IMR-90 (cell line): ENCODE measurements around the gene GYPB. TPM values are rescaled to one million over a fixed set of nuclear protein-coding genes. Genes with fewer than 3 reads are reported as not detected.
"Not testable (repeated sequence)": the region's sequence is repeated elsewhere in the genome, so short reads cannot be mapped to it uniquely, and the experiment has no call there.

Experiments
- ATAC-seq: fragments of 200-7000 bp; cut with Tn5 transposase; 2 replicates; pipeline ENCODE4 v1.9.1; 2020; ENCODE audit warnings: low read depth, mild to moderate bottlenecking, moderate library complexity
- BruUV-seq: library from RNA; stranded (reverse); fragments of 400-500 nt; replicated peaks from 2 replicates; lab custom pipeline; 2021; lab: Mats Ljungman, UMichigan
- CTCF ChIA-PET: fragments of 300-600 bp; formaldehyde crosslinking; extraction: SDS; loops from one replicate; lab custom pipeline; 2021; ENCODE audit warnings: antibody characterized with exemption; lab: Yijun Ruan, JAX
- POLR2A ChIA-PET: fragments of 300-600 bp; sonication (Branson Sonifier 250); formaldehyde crosslinking; loops from one replicate; lab custom pipeline; 2022; ENCODE audit warnings: antibody characterized with exemption; ENCODE audit not compliant: unreplicated experiment; lab: Charles Lee
- DNase-seq: peaks from one replicate; pipeline ENCODE4 v3.0.0; 2013
- H2AFZ ChIP-seq: replicated peaks from 2 replicates; pipeline ENCODE3; 2013; ENCODE audit warnings: low read length, mild to moderate bottlenecking; ENCODE audit not compliant: poor library complexity
- H2AK5ac ChIP-seq: 2 replicates; pipeline ENCODE4 v1.6.1; 2013; ENCODE audit warnings: low read depth, low read length, inconsistent platforms
- H2AK9ac ChIP-seq: replicated peaks from 2 replicates; pipeline ENCODE3; 2013; ENCODE audit warnings: mild to moderate bottlenecking, low read depth, low read length, moderate library complexity; ENCODE audit not compliant: poor library complexity
- H2BK120ac ChIP-seq: 2 replicates; pipeline ENCODE4 v1.6.1; 2013; ENCODE audit warnings: low read depth, low read length, inconsistent platforms
- H2BK15ac ChIP-seq: 3 replicates; pipeline ENCODE4 v1.6.1; 2013; ENCODE audit warnings: low read depth, low read length, inconsistent platforms
- H2BK20ac ChIP-seq: 2 replicates; pipeline ENCODE4 v1.6.1; 2013; ENCODE audit warnings: low read depth, mild to moderate bottlenecking, inconsistent platforms, low read length, moderate library complexity
- H2BK5ac ChIP-seq: 2 replicates; pipeline ENCODE4 v1.6.1; 2013; ENCODE audit warnings: mild to moderate bottlenecking, low read depth, low read length, inconsistent platforms; ENCODE audit not compliant: poor library complexity, severe bottlenecking
- H3K14ac ChIP-seq: replicated peaks from 2 replicates; pipeline ENCODE4 v1.6.1; 2013; ENCODE audit warnings: low read depth, low read length, inconsistent platforms
- H3K18ac ChIP-seq: 2 replicates; pipeline ENCODE4 v1.6.1; 2013; ENCODE audit warnings: low read depth, low read length, control low read depth
- H3K23ac ChIP-seq: 2 replicates; pipeline ENCODE4 v1.6.1; 2013; ENCODE audit warnings: low read depth, low read length, inconsistent platforms
- H3K27ac ChIP-seq: 2 replicates; pipeline ENCODE4 v1.5.1; 2013; ENCODE audit warnings: mild to moderate bottlenecking, control low read depth, low read length; ENCODE audit not compliant: insufficient read depth
- H3K27me3 ChIP-seq: 2 replicates; pipeline ENCODE4 v1.6.1; 2013; ENCODE audit warnings: low read length; ENCODE audit not compliant: control insufficient read depth, insufficient read depth
- H3K36me3 ChIP-seq: 2 replicates; pipeline ENCODE4 v1.6.1; 2013; ENCODE audit warnings: low read length, mixed read lengths; ENCODE audit not compliant: control insufficient read depth, insufficient read depth
- H3K4ac ChIP-seq: 2 replicates; pipeline ENCODE4 v1.6.1; 2013; ENCODE audit warnings: low read depth, low read length, inconsistent platforms
- H3K4me1 ChIP-seq: 2 replicates; pipeline ENCODE4 v1.6.1; 2013; ENCODE audit warnings: low read length, mixed read lengths; ENCODE audit not compliant: control insufficient read depth, insufficient read depth
- H3K4me2 ChIP-seq: 2 replicates; pipeline ENCODE4 v1.6.1; 2013; ENCODE audit warnings: low read depth, mild to moderate bottlenecking, control low read depth, low read length, moderate library complexity
- H3K4me3 ChIP-seq: 2 replicates; pipeline ENCODE4 v1.5.1; 2013; ENCODE audit warnings: low read depth, mild to moderate bottlenecking, control low read depth, low read length, moderate library complexity; ENCODE audit not compliant: insufficient read depth
- H3K56ac ChIP-seq: 2 replicates; pipeline ENCODE4 v1.6.1; 2013; ENCODE audit warnings: low read length, inconsistent platforms; ENCODE audit not compliant: insufficient read depth; ENCODE audit errors: extremely low read depth
- H3K79me1 ChIP-seq, 2 experiments: 2 replicates each; pipeline ENCODE4 v1.6.1; 2013; ENCODE audit warnings: low read length in 2 of 2, inconsistent platforms in 1 of 2, low read depth in 1 of 2
- H3K9ac ChIP-seq: 2 replicates; pipeline ENCODE4 v1.6.1; 2013; ENCODE audit warnings: low read depth, low read length, control low read depth
- H3K9me1 ChIP-seq: 2 replicates; pipeline ENCODE4 v1.6.1; 2013; ENCODE audit warnings: low read length, inconsistent platforms; ENCODE audit not compliant: insufficient read depth
- H3K9me3 ChIP-seq: 2 replicates; pipeline ENCODE4 v1.6.1; 2013; ENCODE audit warnings: low read length; ENCODE audit not compliant: control insufficient read depth, insufficient read depth
- H4K20me1 ChIP-seq: 2 replicates; pipeline ENCODE4 v1.6.1; 2013; ENCODE audit warnings: low read length, inconsistent platforms; ENCODE audit not compliant: insufficient read depth
- H4K5ac ChIP-seq: 2 replicates; pipeline ENCODE4 v1.6.1; 2013; ENCODE audit warnings: mild to moderate bottlenecking, low read depth, low read length, control low read depth
- H4K8ac ChIP-seq, 2 experiments: 2 replicates each; pipeline ENCODE4 v1.6.1; 2013; ENCODE audit warnings: low read depth in 2 of 2, low read length in 2 of 2, control low read depth in 1 of 2, inconsistent platforms in 1 of 2
- H4K91ac ChIP-seq: 2 replicates; pipeline ENCODE4 v1.6.1; 2013; ENCODE audit warnings: low read depth, low read length, inconsistent platforms; ENCODE audit not compliant: insufficient read depth
- WGBS, 2 experiments: methylation state at CpG; one replicate each; pipeline versions ENCODE4 v1.1.5 to v1.1.7; 2013; ENCODE audit warnings: missing lambda C conversion rate in 2 of 2; ENCODE audit not compliant: insufficient read length in 1 of 2; ENCODE audit errors: extremely low coverage in 2 of 2; 5-methylcytosine and 5-hydroxymethylcytosine counted together
- dilution Hi-C: fragments of 300-500 bp; cut with HindIII; formaldehyde crosslinking; loops from one replicate; pipeline ENCODE4 v1.14.3; 2018; ENCODE audit warnings: low sequenced_read_pairs; ENCODE audit not compliant: unreplicated experiment
- in situ Hi-C: fragments of 300-500 bp; cut with MboI; formaldehyde crosslinking; loops from 3 replicates; pipeline ENCODE4 v1.14.3; 2019; ENCODE audit warnings: low sequenced_read_pairs, inconsistent platforms, mixed read lengths
- intact Hi-C: fragments of 100-400 bp; cut with micrococcal nuclease; formaldehyde crosslinking; loops from 2 replicates; pipeline ENCODE4 v1.10.0; 2022
- polyA plus RNA-seq, 3 experiments: library from polyadenylated mRNA; depleted of rRNA; stranded (reverse); fragments of >200 nt; gene quantifications; 2 replicates each; pipeline ENCODE4 v1.2.3, GENCODE V29; 2012; ENCODE audit warnings: low replicate concordance in 1 of 3
- total RNA-seq: library from RNA; depleted of rRNA; stranded (reverse); fragments of >200 nt; gene quantifications from 2 replicates; pipeline ENCODE4 v1.2.3, GENCODE V29; 2012

Gene GYPB
- total and polyA plus RNA-seq, 2 of the 4 experiments (the other 2 are of a cell fraction), result not detected

DNA sequence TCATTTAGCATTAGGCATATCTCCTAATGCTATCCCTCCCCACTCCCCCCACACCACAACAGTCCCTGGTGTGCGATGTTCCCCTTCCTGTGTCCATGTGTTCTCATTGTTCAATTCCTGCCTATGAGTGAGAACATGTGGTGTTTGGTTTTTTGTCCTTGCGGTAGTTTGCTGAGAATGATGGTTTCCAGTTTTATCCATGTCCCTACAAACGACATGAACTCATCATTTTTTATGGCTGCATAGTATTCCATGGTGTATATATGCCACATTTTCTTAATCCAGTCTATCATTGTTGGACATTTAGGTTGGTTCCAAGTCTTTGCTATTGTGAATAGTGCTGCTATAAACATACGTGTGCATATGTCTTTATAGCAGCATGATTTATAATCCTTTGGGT lies 7.5 kb upstream of the GYPB start:
- ATAC-seq, H3K4me2 ChIP-seq, H4K20me1 ChIP-seq, H2AFZ ChIP-seq, H4K5ac ChIP-seq, dilution Hi-C loops, H3K36me3 ChIP-seq, H3K4me3 ChIP-seq, H3K9ac ChIP-seq, intact Hi-C loops, H3K18ac ChIP-seq, H3K4me1 ChIP-seq, H2BK5ac ChIP-seq, H2AK9ac ChIP-seq, H4K91ac ChIP-seq, H3K9me3 ChIP-seq, DNase-seq, H3K56ac ChIP-seq, H3K27ac ChIP-seq, H2AK5ac ChIP-seq, in situ Hi-C loops, H3K14ac ChIP-seq, POLR2A ChIA-PET, H3K79me1 ChIP-seq, H2BK20ac ChIP-seq, BruUV-seq, H2BK120ac ChIP-seq, H3K27me3 ChIP-seq, H4K8ac ChIP-seq, H3K9me1 ChIP-seq, H2BK15ac ChIP-seq, H3K4ac ChIP-seq, H3K23ac ChIP-seq, CTCF ChIA-PET: not testable (repeated sequence)
- no CpG with 5 or more reads among the region's 4 CpGs for WGBS, 2 experiments

DNA sequence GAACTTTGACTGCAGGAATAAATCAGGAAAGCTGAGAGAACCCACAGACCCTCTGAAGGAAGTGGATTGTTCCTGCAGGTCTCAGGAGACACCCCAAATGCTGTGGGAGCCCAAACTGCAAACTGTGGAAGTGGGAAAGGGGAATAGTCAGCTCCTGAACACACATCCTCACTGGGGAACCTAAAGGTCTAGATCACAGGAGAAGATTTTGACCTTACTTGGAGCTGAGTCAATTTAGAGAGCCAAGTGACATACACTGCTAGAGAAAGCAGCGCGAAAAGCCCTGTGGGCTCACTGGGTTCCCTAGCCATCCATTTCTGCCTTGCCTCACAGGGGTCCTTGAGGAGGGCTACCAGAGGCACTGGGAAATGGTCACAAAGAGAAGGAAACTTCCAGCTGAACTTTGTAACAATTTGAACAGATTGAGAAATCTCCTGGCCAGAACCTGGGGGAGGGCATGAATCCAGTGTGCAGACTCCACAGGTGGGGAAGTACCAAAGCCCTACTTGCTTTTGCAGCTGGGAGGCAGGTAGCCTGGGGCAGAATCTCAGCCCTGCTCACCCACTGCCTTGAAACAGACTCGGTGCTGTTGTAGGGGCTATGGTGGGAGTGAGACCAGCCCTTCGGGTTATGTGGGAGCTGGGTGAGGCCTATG lies 5.3 kb upstream of the GYPB start:
- CTCF ChIA-PET, result interaction anchor here (0.7 kb wide), 1 partner anchor 382 kb away, joined by 3 read pairs; no protein-coding TSS in a partner anchor
- H3K4me3 ChIP-seq, H3K4me1 ChIP-seq, H2AK9ac ChIP-seq, H3K9me1 ChIP-seq, H2BK15ac ChIP-seq, DNase-seq, H2AFZ ChIP-seq, POLR2A ChIA-PET, H4K91ac ChIP-seq, H4K5ac ChIP-seq, H2AK5ac ChIP-seq, BruUV-seq, H3K4me2 ChIP-seq, dilution Hi-C loops, H2BK5ac ChIP-seq, H3K4ac ChIP-seq, H3K18ac ChIP-seq, H3K79me1 ChIP-seq, intact Hi-C loops, H3K23ac ChIP-seq, H3K56ac ChIP-seq, H4K8ac ChIP-seq, H3K36me3 ChIP-seq, H3K9ac ChIP-seq, H3K27ac ChIP-seq, H2BK20ac ChIP-seq, H2BK120ac ChIP-seq, H3K27me3 ChIP-seq, H3K14ac ChIP-seq, in situ Hi-C loops, ATAC-seq, H4K20me1 ChIP-seq, H3K9me3 ChIP-seq: not testable (repeated sequence)
- no CpG with 5 or more reads among the region's 4 CpGs for WGBS, 2 experiments
